GM08714 (cell line): ENCODE data around the gene MOXD1.
"Not testable (repeated sequence)": the region's sequence is repeated elsewhere in the genome, so short reads cannot be mapped to it uniquely, and the experiment has no call there.

ENCODE experiments used
- H3K4me3 ChIP-seq: fragments of 200-500 bp; sonication (Bioruptor generic); 2 replicates; pipeline ENCODE4 v1.5.1; 2014; ENCODE audit warnings: mild to moderate bottlenecking, low read length, inconsistent platforms
- ZNF274 ChIP-seq: IDR thresholded peaks from 2 replicates; pipeline ENCODE4 v1.6.1; 2012; ENCODE audit warnings: mild to moderate bottlenecking, low read depth, low read length

Gene MOXD1

DNA sequence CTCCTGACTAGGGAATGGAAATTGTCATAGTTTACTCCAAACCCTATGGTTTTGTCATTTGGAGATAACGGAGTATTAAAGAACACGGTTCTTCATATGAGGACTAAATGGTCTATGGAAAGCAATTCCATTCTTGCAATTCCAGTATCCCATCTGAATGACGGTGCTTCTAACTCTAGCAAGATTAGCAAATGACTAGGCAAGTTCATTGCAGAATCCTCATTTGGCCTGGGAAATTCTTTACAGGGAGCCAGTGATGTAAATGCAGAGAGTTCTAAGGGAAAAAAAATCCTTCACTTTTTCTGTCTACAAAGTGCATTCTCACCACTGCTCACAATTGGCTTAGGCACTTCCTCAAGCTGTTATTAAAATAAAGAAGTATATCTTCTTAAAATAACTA is 111.5 kb downstream of the MOXD1 start:
- TF ChIP-seq ZNF274, result no peak
- H3K4me3 ChIP-seq, result no peak overlapping the region

DNA sequence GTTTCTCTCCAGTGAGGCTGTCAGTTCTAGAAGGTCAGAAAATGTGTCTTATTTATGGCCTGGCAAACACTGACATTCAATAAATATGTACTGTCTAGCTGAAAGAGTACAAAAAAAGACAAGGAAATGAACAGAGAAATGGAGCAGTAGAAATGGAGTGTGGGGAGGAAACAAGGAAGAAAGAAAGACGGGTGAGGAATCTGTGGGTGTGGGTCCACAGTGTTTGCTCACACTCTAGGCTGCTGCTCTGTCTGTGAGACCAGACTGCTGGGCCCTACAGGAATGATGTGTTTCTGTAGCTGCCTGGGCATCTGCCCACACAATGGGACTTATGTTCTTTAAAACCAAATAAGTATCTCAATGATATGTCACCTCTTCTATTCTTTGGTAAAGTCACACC is 114.2 kb downstream of the MOXD1 start:
- H3K4me3 ChIP-seq, result no peak overlapping the region
- no peak for TF ChIP-seq ZNF274

GRCh38 chr6:132286298-132287019 is 114.8 kb downstream of the MOXD1 start:
- TF ChIP-seq ZNF274, result no peak
- no peak overlapping the region for H3K4me3 ChIP-seq

DNA sequence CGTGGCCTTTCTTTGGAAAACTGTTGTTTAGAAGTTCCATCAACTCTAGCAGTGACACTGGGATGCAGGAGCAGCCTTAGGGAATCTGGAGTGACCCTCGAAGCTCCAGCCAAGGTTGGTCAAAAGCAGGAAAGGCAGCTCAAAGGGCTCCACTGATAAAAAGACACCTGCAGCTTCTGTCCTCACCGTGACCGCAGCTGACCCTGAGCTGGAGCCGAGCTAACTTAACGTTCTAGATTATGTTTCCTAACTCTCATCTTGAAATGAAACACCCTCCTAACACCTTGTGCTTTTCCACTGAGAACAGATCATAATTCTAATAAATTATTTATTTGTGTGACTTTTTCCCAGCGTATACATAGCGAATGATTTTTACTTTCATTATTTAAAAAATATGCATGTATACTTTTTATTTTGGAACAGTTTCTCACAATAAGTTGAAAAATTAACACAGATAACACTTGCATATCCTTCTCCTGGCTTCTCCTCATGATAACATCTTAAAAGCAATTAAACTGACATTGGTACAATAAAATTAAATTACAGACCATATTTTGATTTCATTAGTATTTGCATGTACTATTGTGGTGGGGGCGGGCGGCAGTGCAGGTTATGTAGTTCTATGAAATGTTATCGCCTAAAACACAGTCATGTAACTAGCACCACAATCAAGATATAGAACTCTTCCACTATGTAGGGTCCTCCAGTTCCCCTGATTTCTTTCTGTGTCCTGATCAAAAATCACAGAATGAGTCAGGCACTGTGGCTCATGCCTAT is 116.1 kb downstream of the MOXD1 start:
- no peak overlapping the region for H3K4me3 ChIP-seq

GRCh38 chr6:132282696-132283095 is 118.6 kb downstream of the MOXD1 start:
- no peak for TF ChIP-seq ZNF274
- no peak overlapping the region for H3K4me3 ChIP-seq

More for the DNA sequence above, 116.1 kb downstream of the MOXD1 start:
- no peak for TF ChIP-seq ZNF274

GRCh38 chr6:132280436-132280835 is 120.8 kb downstream of the MOXD1 start:
- no peak for TF ChIP-seq ZNF274
- no peak overlapping the region for H3K4me3 ChIP-seq

- TF ChIP-seq ZNF274, result no peak
These were observed 121.6 kb downstream of the MOXD1 start for GRCh38 chr6:132279592-132280139.

DNA sequence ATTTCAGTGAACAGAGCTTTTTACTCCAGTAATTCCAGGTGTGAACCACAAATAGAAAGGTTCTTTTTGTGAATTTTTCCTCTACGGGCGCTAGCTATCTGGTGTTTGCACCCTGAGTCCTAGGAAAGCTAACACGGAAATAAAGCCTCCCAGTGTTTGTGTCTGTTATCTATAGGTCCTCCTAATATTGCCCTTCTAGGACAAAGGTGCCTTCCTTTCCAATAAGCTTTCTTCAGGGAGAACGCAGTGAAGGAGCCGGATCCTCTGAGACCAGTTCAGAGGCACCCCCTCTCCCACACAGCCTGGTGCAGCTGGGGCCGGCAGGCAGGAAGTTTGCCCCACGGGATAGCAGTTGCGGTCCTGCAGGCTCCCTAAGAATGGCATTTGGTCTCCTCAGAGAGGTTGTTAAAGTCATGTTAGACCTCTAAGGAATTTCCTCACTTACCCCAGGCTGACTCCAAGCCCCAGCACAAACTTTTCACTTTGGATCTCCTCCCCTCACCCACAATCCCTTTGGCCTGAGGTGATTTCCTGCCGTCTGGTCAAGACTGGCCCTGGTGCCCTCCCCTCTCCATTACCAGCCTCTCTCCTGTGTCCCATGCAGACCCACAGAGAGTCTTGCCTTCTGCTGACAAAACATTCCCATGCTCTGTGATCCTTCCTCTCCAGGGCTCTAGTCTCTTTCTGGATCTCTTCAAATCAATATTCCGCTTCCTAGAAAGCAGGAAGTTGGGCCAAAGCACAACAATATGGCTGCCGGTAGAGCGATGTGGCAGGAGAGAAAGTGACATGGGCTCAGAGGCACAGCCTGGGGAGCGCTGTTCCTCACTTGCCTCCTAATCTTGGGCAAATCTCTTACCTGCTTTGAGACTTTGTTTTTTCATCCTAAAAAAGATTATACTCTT is 126.0 kb downstream of the MOXD1 start:
- no peak overlapping the region for H3K4me3 ChIP-seq
- TF ChIP-seq ZNF274, result no peak

More at GRCh38 chr6:132279592-132280139, 121.6 kb downstream of the MOXD1 start:
- peak overlapping the region; percentile 77 for H3K4me3 ChIP-seq

DNA sequence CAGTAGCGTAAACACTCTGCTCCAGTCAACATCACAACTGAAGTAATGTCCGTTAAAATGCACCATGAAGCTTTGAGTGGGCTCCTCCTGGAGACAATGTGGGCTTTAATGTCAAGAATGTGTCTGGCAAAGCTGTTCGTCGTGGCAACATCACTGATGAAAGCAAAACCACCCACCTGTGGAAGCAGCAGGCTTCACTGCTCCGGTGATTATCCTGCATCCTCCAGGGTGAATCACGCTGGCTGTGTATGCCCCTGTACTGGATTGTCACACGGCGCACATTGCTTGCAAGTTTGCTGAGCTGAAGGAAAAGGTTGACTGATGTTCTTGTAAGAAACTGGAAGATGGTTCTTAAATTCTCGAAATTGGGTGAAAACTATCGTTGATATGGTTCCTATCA is 128.5 kb downstream of the MOXD1 start:
- H3K4me3 ChIP-seq, result no peak overlapping the region
- no peak for TF ChIP-seq ZNF274

GRCh38 chr6:132270726-132271402 is 130.4 kb downstream of the MOXD1 start:
- TF ChIP-seq ZNF274, result no peak
- no peak overlapping the region for H3K4me3 ChIP-seq

- not testable (repeated sequence) for H3K4me3 ChIP-seq
These were observed 132.6 kb downstream of the MOXD1 start for GRCh38 chr6:132268666-132269065.

DNA sequence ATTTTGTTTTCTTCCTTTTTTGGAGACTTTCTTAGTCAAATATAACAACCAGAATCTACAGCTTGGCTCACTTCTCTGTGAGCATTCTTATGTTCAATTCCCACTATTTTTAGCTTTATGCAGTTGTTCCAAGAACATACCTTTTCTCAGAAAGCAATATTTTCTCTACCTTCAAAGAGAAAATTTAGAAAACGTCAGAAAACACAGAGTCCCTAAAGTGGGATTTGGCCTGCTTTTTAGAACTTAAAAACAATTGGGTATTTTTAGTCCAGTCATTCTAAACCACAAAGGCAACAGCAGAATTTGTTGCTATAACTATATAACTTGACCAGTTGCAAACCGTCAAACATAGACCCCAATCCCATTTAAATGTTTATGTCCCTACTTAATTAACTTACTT is 133.1 kb downstream of the MOXD1 start:
- no peak overlapping the region for H3K4me3 ChIP-seq
- no peak for TF ChIP-seq ZNF274

DNA sequence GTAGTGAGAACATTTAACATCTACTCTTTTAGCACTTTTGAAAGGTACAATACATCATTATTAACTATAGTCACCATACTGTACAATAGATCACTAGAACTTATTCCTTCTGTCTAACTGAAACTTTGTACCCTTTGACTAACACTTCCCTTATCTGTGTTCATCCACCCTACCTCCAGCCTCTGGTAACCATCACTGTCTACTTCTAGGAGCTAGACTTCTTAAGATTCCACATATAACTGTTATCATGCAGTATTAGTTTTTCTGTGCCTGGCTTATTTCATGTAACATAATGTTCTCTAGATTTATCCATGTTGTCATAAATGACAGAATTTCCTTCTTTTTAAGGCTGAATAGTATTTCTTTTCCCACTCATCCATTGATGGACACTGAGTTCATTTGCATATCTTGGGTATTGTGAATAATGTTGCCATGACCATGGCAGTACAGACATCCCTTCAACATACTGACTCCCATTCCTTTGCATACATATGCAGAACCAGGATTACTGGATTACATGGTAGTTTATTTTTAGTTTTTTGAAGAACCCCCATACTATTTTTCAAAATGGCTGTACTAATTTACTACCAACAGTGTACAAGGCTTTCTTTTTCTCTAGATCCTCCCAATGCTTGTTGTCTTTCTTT is 135.7 kb downstream of the MOXD1 start:
- TF ChIP-seq ZNF274, result no peak
- H3K4me3 ChIP-seq, result no peak overlapping the region
